Measurements from ENCODE around the gene GTPBP8.

The GTPBP8 gene

GRCh38 chr3:112990672-112991602, at the start of gene GTPBP8:
Gene GTPBP8 (plus strand): TSS chr3:112990984. CDS start chr3:112991000, 16 bp downstream.
- TF ChIP-seq POLR2A (IDR thresholded peaks at IDR 0.05; ENCODE audit: low read depth, low read length), result peak; percentile 56; the same call in 1 of the 2 replicates
- FAIRE-seq, result peak; percentile 82
- peak; percentile 73 for DNase-seq (ENCODE audit: insufficient read length, low spot score)

GRCh38 chr3:112948346-112948838, 42.4 kb upstream of the GTPBP8 start:
- TF ChIP-seq POLR2A (IDR thresholded peaks at IDR 0.05; ENCODE audit: low read depth, low read length), result no peak
- FAIRE-seq (no peak), DNase-seq (ENCODE audit: insufficient read length, low spot score) (no peak)

GRCh38 chr3:112956351-112956750, 34.4 kb upstream of the GTPBP8 start:
- TF ChIP-seq POLR2A (IDR thresholded peaks at IDR 0.05; ENCODE audit: low read depth, low read length), result no peak
- DNase-seq (ENCODE audit: insufficient read length, low spot score) (no peak), FAIRE-seq (no peak)

DNA sequence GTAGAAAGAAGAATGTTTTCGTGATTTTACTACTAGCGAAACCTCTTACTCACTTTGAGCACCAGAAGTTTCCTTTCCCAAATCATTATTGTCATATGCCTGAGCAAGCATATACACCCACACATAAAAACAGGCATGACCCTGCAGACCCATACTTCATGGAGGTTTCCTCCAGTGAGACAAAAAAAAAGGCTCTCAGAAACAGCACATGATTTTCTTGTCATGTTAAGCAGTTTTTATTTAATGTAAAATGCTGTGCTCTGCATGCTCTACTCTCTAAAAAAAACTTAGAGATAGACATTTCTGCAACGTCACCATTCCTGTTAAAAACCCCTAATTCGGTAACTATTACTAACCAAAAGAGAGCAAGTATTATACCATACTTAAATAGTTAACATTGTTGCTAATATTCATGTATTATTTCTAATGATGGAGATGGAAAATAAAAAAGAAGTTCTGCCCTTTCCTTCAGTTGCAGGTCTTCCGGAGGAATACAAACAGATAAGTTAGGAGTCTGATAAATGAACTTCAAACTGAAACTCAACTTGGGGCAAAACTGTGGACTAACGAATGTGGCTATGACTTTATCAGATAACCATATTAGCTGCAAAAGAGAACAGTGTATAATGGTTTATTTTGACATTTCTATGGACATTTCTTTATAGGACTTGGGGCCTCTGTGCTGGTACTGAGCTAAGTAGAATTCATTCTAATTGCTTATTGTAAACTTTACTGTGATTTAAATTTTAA, 31.8 kb upstream of the GTPBP8 start:
- FAIRE-seq (no peak), DNase-seq (ENCODE audit: insufficient read length, low spot score) (no peak)
- TF ChIP-seq POLR2A (IDR thresholded peaks at IDR 0.05; ENCODE audit: low read depth, low read length), result no peak

DNA sequence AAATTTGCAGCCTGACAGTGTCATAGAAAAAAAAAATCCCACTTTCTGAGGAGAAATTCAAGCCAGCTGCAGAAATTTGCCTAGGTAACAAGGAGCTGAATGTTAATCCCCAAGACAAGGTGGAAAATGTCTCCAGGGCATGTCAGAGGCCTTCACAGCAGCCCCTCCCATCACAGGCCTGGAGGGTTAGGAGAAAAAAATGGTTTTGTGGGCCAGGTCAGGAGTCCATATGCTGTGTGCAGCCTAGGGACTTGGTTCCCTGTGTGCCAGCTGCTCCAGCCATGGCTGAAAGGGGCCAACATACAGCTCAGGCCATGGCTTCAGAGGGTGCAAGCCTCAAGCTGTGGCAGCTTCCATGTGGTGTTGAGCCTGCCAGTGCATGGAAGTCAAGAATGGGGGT, 27.1 kb upstream of the GTPBP8 start:
- no peak for TF ChIP-seq POLR2A (IDR thresholded peaks at IDR 0.05; ENCODE audit: low read depth, low read length)
- DNase-seq (ENCODE audit: insufficient read length, low spot score), result no peak
- FAIRE-seq, result no peak

DNA sequence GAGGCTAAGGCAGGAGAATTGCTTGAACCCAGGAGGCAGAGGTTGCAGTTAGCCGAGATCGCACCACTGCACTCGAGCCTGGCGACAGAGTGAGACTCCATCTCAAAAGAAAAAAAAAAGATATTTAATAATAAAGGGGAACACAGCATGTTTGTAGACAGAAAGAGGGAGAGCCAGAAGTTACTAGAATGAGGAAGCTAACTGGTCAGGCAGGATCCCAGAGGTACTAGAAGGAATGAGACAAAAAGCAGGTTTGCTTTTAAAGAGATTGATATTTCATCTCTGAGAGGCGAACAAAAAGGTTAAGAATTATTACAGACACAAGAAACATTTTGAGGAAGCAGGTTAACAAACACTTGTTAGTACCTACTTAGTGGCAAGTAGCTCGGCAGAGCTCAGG, 25.1 kb upstream of the GTPBP8 start:
- TF ChIP-seq POLR2A (IDR thresholded peaks at IDR 0.05; ENCODE audit: low read depth, low read length), result no peak
- DNase-seq (ENCODE audit: insufficient read length, low spot score) (no peak), FAIRE-seq (no peak)

DNA sequence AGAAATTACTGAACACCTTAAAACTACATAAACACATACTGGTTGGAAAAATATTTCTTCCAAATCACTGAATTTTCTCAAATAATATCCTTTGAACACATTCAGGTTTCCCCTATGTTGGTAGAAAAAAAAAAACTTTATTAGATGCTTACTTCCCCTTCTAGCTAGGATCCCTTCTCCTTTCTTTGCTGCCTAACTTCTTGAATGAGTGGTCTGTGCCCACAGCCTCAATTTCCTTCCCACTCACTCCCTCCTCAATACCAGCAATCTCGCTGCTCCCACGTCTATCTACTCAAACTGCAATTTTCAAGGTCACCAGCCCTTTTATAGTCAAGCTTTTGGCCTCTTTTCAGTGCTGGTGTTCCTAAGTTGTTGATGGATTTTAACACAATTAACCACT, 24.2 kb upstream of the GTPBP8 start:
- FAIRE-seq (no peak), DNase-seq (ENCODE audit: insufficient read length, low spot score) (no peak)
- no peak for TF ChIP-seq POLR2A (IDR thresholded peaks at IDR 0.05; ENCODE audit: low read depth, low read length)

GRCh38 chr3:112967425-112967824, 23.4 kb upstream of the GTPBP8 start:
- DNase-seq (ENCODE audit: insufficient read length, low spot score) (no peak), FAIRE-seq (no peak)
- no peak for TF ChIP-seq POLR2A (IDR thresholded peaks at IDR 0.05; ENCODE audit: low read depth, low read length)

GRCh38 chr3:112967828-112968227, 23.0 kb upstream of the GTPBP8 start:
- FAIRE-seq (no peak), DNase-seq (ENCODE audit: insufficient read length, low spot score) (no peak)
- no peak for TF ChIP-seq POLR2A (IDR thresholded peaks at IDR 0.05; ENCODE audit: low read depth, low read length)

GRCh38 chr3:112972158-112972557, 18.6 kb upstream of the GTPBP8 start:
- no peak for TF ChIP-seq POLR2A (IDR thresholded peaks at IDR 0.05; ENCODE audit: low read depth, low read length)
- no peak for FAIRE-seq
- DNase-seq (ENCODE audit: insufficient read length, low spot score), result no peak

GRCh38 chr3:112973325-112974177, 17.2 kb upstream of the GTPBP8 start:
- DNase-seq (ENCODE audit: insufficient read length, low spot score), result no peak
- no peak for TF ChIP-seq POLR2A (IDR thresholded peaks at IDR 0.05; ENCODE audit: low read depth, low read length)
- FAIRE-seq, result no peak

- DNase-seq (ENCODE audit: insufficient read length, low spot score) (no peak), FAIRE-seq (no peak)
- no peak for TF ChIP-seq POLR2A (IDR thresholded peaks at IDR 0.05; ENCODE audit: low read depth, low read length)
Measured at GRCh38 chr3:112974178-112974517, 16.6 kb upstream of the GTPBP8 start.

- DNase-seq (ENCODE audit: insufficient read length, low spot score) (no peak), FAIRE-seq (no peak)
- TF ChIP-seq POLR2A (IDR thresholded peaks at IDR 0.05; ENCODE audit: low read depth, low read length), result no peak
Measured at GRCh38 chr3:112974894-112975293, 15.9 kb upstream of the GTPBP8 start, which contains the start of gene CD200R1. Gene CD200R1 (minus strand): TSS chr3:112975103. CDS start chr3:112974857, 246 bp downstream.

Data from H54 (cell line).